GM12892 (cell line): ENCODE measurements around the gene ADAM30.
"Not testable (repeated sequence)": the region's sequence is repeated elsewhere in the genome, so short reads cannot be mapped to it uniquely, and the experiment has no call there.

Source experiments
- DNase-seq: peaks from one replicate; pipeline ENCODE4 v3.0.0; 2011; ENCODE audit not compliant: insufficient read length
- FAIRE-seq: peaks from 2 replicates; lab custom pipeline; 2011; peaks lifted over from hg19 to GRCh38; lab: Jason Lieb, UNC
- POLR2A ChIP-seq: IDR thresholded peaks from 2 replicates; pipeline ENCODE4 v1.6.1; 2011; ENCODE audit warnings: low read depth, low read length, control low read depth
- POLR2AphosphoS5 ChIP-seq: IDR thresholded peaks from 2 replicates; pipeline ENCODE4 v1.6.1; 2011; ENCODE audit warnings: low read depth, low read length, control low read depth
- TAF1 ChIP-seq: IDR thresholded peaks from 2 replicates; pipeline ENCODE4 v1.6.1; 2011; ENCODE audit warnings: low read depth, mild to moderate bottlenecking, control low read depth, low read length, borderline replicate concordance

ADAM30 gene

DNA sequence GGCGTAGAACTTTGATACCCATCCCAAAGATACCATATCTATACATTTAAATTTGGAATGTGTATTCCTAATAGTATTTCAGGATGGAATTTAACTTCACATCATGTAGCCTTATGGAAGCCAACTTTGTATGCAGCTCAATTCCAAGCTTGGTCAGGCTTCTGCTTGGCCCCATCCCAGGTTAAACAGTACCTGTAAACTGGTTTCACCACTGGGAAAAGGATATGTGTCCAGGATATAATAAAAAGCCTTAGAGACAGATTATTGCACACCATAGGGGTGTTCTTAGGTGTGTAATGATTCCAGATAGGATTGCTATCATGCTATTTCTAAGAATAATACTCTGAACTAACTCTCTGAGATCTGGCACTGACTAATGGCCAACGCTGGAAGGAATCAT is 28.1 kb downstream of the ADAM30 start:
- TF ChIP-seq TAF1 (no peak), POLR2AphosphoS5 (no peak), POLR2A (no peak)
- DNase-seq, result no peak
- FAIRE-seq, result no peak

DNA sequence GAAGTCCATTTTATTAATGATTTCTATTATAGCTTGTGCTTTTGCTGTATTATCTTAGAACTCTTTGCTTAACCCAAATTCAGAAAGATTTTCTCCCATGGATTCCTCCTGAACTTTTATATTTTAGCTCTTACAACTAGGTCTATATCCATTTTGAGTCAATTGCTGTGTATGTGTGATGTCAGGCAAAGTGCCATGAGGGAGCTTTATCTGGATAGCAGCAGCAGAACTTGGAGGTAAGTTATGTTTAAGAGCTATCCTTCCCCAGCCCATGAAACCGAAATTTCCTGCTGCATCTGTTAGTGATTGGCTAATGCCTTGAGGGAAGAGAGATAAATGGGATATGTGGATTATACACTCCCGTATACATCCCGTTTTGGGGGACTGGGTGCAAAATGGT is 29.9 kb downstream of the ADAM30 start:
- DNase-seq, result no peak
- FAIRE-seq, result no peak
- TF ChIP-seq POLR2A, result no peak

DNA sequence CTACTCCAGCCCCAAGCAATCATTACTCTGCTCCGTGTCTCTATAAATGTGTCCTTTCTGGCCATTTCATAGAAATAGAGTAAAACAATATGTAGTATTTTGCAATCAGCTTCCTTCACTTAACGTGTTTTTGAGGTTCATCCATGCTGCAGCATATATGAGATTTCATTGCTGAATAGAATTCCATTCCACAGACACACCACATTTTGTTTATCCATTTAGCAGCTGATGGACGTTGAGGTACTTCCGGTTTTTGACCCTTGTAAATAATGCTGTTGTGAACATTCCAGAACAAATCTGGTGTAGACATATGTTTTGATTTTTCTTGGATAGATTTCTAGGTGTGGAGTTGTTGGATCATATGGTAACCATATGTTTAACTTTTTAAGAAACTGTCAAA is 30.7 kb downstream of the ADAM30 start:
- no peak for DNase-seq
- no peak for FAIRE-seq

DNA sequence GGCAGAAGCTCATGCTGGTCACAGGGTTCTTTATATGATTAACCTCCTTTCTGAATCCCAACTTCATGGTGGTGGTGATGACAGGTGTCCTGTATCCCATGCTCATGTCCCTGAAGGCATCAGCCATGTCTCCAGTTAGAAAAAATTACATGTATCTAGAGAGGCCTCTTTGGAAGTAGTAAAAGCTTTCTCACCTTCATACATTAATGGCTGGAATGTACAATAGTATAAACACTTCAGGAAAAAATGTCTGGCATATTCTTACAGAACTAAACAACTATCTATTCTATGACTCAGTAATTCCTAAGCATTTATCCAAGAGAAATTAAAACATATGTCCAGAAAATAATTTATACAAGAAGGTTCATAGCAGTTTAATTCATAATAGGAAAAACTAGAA is 34.0 kb downstream of the ADAM30 start:
- no peak for DNase-seq
- FAIRE-seq, result no peak
- TF ChIP-seq POLR2A (no peak), TAF1 (no peak), POLR2AphosphoS5 (no peak)

More for the DNA sequence above, 30.7 kb downstream of the ADAM30 start:
- no peak for TF ChIP-seq TAF1
- TF ChIP-seq POLR2A, result no peak
- no peak for TF ChIP-seq POLR2AphosphoS5

DNA sequence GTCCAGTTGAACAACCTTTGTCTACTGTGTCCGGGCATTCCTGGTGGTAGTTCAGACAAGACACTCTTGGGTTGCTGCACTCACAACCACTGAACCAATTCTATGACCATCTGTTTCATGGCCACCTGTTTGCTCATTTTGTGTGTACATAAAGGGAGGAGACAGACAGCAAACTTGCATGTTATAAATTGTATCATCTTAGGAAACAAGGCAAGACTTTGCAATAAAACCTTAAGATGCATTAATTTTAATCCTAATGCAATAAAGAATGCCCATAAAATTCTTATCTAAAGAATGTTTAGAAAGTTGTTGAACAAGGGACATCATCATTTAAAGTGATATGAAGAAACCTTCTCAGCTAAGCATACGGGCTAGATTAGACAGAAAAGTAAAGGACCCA is 34.8 kb downstream of the ADAM30 start:
- DNase-seq, result no peak
- TF ChIP-seq POLR2A (no peak), TAF1 (no peak), POLR2AphosphoS5 (no peak)
- no peak for FAIRE-seq

DNA sequence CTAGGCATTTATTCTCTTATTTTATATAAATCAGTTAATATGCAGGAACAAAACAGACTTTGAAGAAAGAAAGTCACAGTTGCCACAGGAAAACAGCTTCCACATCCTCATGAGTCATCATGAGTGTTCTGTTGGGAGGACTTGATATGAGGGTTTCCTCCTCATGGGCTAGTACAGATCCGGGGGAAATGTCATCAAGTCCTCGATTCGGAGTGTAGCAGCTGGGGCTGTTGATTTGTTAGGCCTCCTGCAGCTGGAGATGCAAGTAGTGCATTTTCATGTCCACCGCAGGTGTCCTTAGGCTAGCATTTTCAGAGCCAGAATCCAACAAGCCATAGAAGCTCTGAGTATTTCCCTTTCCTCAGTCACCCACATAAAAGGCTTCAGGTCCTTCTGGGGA is 36.7 kb downstream of the ADAM30 start:
- no peak for DNase-seq
- FAIRE-seq, result no peak
- TF ChIP-seq POLR2A, result no peak
- no peak for TF ChIP-seq POLR2AphosphoS5
- no peak for TF ChIP-seq TAF1

DNA sequence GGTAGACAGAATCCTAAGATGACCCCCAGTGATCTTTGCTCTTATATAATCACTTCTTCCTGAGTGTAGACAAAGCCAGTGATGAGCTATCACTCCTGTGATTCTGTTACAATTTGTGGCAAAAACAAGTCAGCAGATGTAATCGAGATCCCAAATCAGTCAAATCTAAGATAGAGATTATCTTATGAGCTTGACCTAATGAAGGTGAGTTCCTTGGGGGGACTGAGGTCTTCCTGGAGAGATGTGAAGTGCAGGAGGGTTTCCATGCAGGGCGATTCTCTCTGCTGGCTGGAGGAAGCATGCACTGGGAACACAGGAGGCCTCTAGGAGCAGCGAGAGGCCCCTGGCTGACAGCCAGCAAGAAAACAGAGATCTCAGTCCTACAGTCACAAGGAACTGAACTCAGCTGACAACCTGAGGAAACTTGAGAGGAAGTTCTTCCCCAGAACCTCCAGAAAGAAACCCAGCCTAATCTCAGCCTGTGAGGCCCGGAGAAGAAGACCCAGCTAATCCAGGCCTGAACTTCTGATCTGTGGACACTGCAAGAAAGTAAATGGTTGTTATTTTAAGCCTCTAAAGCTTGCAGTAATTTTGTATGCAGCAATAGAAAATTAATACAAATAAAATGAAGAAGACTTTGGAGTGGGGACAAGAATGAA is 37.6 kb downstream of the ADAM30 start:
- FAIRE-seq, DNase-seq: not testable (repeated sequence)

DNA sequence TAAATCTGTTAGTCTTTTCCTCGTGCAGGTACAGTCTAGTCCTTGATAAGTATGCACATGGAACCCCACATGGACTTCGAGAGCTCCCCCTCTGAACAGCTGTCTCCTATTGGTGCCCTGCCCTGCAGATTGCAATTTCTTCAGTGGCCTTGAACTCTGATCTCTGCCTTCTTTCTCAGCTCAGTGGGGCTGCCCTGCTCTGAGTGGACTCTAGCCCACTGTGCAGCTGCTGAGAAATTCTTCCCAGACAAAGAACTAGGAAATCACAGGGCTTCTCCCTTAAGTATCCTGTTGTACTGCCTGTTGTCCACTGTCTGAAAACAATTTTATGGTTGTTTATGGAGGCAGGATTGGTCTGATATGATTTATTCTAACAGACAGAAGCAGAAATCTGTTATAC is 38.2 kb downstream of the ADAM30 start:
- DNase-seq, result no peak
- TF ChIP-seq POLR2AphosphoS5 (no peak), TAF1 (no peak), POLR2A (no peak)
- FAIRE-seq, result no peak

DNA sequence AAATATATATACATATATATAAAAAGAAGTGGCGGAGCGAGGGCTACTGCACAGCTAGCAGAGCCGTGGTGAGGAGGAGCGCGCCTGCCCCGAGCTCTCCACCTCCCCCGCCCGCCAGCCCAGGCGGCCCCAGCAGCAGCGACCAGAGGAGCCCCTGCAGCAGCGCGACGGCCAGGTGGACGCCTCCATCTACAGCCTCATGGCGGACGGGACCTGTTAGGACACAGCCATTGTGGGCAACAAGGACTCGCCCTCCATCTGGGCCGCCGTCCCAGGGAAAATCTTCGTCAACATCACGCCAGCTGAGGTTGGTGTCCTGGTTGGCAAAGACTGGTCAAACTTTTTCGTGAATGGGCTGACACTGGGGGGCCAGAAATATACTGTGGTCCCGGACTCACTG is 43.2 kb downstream of the ADAM30 start:
- FAIRE-seq (no peak), DNase-seq (no peak)
- TF ChIP-seq POLR2AphosphoS5 (no peak), TAF1 (no peak), POLR2A (no peak)

DNA sequence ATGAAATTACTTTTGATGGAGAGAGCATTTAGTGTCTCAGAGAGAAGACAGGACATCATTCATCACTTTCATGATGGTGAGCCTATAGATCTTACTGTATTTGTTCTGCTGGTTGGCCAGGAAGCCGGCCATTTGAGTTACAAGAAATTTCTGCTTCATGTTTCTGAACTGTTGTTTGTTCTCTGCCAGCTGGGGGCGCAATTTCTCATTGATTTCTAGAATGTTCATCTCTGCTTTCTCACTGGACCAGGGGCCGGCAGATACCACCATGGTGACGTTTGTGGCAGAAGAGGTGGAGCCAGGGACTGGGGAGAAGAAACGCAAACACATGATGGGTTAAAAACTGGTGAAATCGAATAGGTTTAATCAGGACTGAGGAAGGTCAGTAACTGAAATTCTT is 52.1 kb downstream of the ADAM30 start:
- not testable (repeated sequence) for FAIRE-seq, DNase-seq
